ENCODE results near the gene POC1A. TPM values are rescaled to one million over a fixed set of nuclear protein-coding genes. Genes with fewer than 3 reads are reported as not detected.

POC1A gene
- total RNA-seq, 1 experiment from 2014 or later = 32.2 TPM

GRCh38 chr3:52193065-52193464 lies 38.8 kb upstream of the POC1A start:
- DNase-seq = no peak
- TF ChIP-seq, protein P1, sequence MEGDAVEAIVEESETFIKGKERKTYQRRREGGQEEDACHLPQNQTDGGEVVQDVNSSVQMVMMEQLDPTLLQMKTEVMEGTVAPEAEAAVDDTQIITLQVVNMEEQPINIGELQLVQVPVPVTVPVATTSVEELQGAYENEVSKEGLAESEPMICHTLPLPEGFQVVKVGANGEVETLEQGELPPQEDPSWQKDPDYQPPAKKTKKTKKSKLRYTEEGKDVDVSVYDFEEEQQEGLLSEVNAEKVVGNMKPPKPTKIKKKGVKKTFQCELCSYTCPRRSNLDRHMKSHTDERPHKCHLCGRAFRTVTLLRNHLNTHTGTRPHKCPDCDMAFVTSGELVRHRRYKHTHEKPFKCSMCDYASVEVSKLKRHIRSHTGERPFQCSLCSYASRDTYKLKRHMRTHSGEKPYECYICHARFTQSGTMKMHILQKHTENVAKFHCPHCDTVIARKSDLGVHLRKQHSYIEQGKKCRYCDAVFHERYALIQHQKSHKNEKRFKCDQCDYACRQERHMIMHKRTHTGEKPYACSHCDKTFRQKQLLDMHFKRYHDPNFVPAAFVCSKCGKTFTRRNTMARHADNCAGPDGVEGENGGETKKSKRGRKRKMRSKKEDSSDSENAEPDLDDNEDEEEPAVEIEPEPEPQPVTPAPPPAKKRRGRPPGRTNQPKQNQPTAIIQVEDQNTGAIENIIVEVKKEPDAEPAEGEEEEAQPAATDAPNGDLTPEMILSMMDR (IDR thresholded peaks at IDR 0.05; ENCODE audit: insufficient read depth in 1 of 2, low read depth in 1 of 2, low read length in 1 of 2, severe bottlenecking in 1 of 2, unreplicated experiment in 1 of 2) = no peak
- H3K9me3 ChIP-seq = no peaks in the 10 kb centered on the region
- H3K9me3 Mint-ChIP-seq (ENCODE audit: unreplicated experiment) = no peaks in the 10 kb centered on the region
- ChIA-PET POLR2A (no interaction called here), CTCF (interaction anchor here (0.6 to 0.7 kb wide), 2 partner anchors 12 to 27 kb away, joined by 3 read pairs; no protein-coding TSS in a partner anchor)
- no TSS peak for BruUV-seq (replicated peaks)
- H3K27me3 Mint-ChIP-seq (ENCODE audit: insufficient read depth, unreplicated experiment) = no peaks in the 10 kb centered on the region
- no peaks in the 10 kb centered on the region for H3K36me3 ChIP-seq (ENCODE audit: control insufficient read depth, insufficient read depth, low read length)
- peaks cover 13% of the 10 kb centered on the region for H3K4me1 Mint-ChIP-seq (ENCODE audit: low read depth, unreplicated experiment)
- H3K36me3 Mint-ChIP-seq (ENCODE audit: insufficient read depth, unreplicated experiment) = peaks cover 4% of the 10 kb centered on the region
- H3K4me3 Mint-ChIP-seq (ENCODE audit: unreplicated experiment) = no peak overlapping the region
- H3K4me1 ChIP-seq = peaks cover 37% of the 10 kb centered on the region
- H3K4me3 ChIP-seq (ENCODE audit: low read depth, low read length) = no peak overlapping the region
- intact Hi-C loops (cut with micrococcal nuclease; ENCODE audit: unreplicated experiment) = no loop called here
- H3K27ac Mint-ChIP-seq (ENCODE audit: unreplicated experiment) = no peak overlapping the region
- H3K27me3 ChIP-seq (replicated peaks; ENCODE audit: control insufficient read depth, insufficient read depth, low read length) = no peaks in the 10 kb centered on the region

- Histone ChIP-seq H3K36me3 (ENCODE audit: control insufficient read depth, insufficient read depth, low read length) (no peaks in the 10 kb centered on the region), H3K9me3 (no peaks in the 10 kb centered on the region), H3K4me1 (peaks cover 26% of the 10 kb centered on the region), H3K27me3 (replicated peaks; ENCODE audit: control insufficient read depth, insufficient read depth, low read length) (no peaks in the 10 kb centered on the region), H3K4me3 (ENCODE audit: low read depth, low read length) (no peak overlapping the region)
- TF ChIP-seq, protein P1 (IDR thresholded peaks at IDR 0.05; ENCODE audit: insufficient read depth in 1 of 2, low read depth in 1 of 2, low read length in 1 of 2, severe bottlenecking in 1 of 2, unreplicated experiment in 1 of 2) = no peak
- Mint-ChIP-seq H3K27ac (ENCODE audit: unreplicated experiment) (no peak overlapping the region), H3K36me3 (ENCODE audit: insufficient read depth, unreplicated experiment) (no peaks in the 10 kb centered on the region), H3K27me3 (ENCODE audit: insufficient read depth, unreplicated experiment) (no peaks in the 10 kb centered on the region), H3K4me1 (ENCODE audit: low read depth, unreplicated experiment) (peaks cover 6% of the 10 kb centered on the region), H3K4me3 (ENCODE audit: unreplicated experiment) (no peak overlapping the region), H3K9me3 (ENCODE audit: unreplicated experiment) (no peaks in the 10 kb centered on the region)
- CTCF ChIA-PET = no interaction called here
- no peak for DNase-seq
- intact Hi-C loops (cut with micrococcal nuclease; ENCODE audit: unreplicated experiment) = no loop called here
- POLR2A ChIA-PET = interaction anchor here (0.7 kb wide), 1 partner anchor 102 kb away, joined by 3 read pairs; no protein-coding TSS in a partner anchor
- BruUV-seq (replicated peaks) = no TSS peak
Observed at GRCh38 chr3:52191663-52192062, 37.4 kb upstream of the POC1A start.

DNA sequence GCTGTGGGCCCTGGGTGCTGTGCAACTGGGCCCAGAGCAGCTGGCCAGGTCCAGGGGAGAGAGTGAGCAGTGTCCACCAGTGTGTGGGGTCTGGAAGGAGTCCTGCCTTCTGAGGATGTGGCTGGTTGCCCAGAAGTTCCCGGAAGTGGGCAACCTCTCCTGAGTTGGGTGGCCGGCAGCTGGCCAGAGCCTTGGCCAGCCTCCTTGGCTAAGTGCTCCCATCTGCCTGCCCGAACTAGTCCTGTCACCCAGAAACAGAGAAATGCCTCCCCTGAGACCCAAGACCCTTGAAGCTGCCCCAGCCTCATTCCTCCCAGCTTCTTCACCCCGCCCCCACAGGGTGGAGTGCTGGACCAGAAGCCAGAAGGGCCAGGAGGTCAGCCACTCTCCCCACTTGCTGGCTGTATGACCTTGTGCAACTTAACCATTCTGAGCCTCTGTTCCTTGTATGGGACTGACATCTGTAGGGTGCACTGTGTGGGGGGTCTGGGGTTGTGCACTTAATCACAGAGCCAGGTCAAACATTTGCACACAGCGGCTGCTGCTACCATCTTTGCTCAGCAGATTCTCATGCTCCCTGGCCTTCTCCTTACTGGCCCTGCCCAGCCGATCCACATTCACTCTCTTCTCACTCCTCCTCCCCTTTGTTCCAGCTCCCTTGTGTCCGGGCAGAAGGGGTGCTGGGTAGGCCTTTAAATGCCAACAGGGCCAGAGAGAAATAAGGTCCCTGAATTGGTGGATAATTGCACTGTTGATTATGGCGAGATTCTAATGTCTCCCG lies 36.3 kb upstream of the POC1A start:
- ChIA-PET CTCF (no interaction called here), POLR2A (no interaction called here)
- Mint-ChIP-seq H3K27me3 (ENCODE audit: insufficient read depth, unreplicated experiment) (no peaks in the 10 kb centered on the region), H3K27ac (ENCODE audit: unreplicated experiment) (no peak overlapping the region), H3K4me1 (ENCODE audit: low read depth, unreplicated experiment) (peaks cover 6% of the 10 kb centered on the region), H3K4me3 (ENCODE audit: unreplicated experiment) (no peak overlapping the region), H3K9me3 (ENCODE audit: unreplicated experiment) (no peaks in the 10 kb centered on the region), H3K36me3 (ENCODE audit: insufficient read depth, unreplicated experiment) (no peaks in the 10 kb centered on the region)
- Histone ChIP-seq H3K9me3 (no peaks in the 10 kb centered on the region), H3K4me1 (peaks cover 18% of the 10 kb centered on the region), H3K27me3 (replicated peaks; ENCODE audit: control insufficient read depth, insufficient read depth, low read length) (no peaks in the 10 kb centered on the region), H3K4me3 (ENCODE audit: low read depth, low read length) (no peak overlapping the region), H3K36me3 (ENCODE audit: control insufficient read depth, insufficient read depth, low read length) (no peaks in the 10 kb centered on the region)
- BruUV-seq (replicated peaks) = no TSS peak
- TF ChIP-seq, protein P1 (IDR thresholded peaks at IDR 0.05; ENCODE audit: insufficient read depth in 1 of 2, low read depth in 1 of 2, low read length in 1 of 2, severe bottlenecking in 1 of 2, unreplicated experiment in 1 of 2) = no peak
- DNase-seq = no peak
- intact Hi-C loops (cut with micrococcal nuclease; ENCODE audit: unreplicated experiment) = no loop called here

Measured in Caco-2 (cell line).